GM19240 (cell line): ENCODE data around the gene DUOX1.

Experiments
- DNase-seq: peaks from one replicate; pipeline ENCODE4 v3.0.0; 2011; ENCODE audit warnings: low spot score; ENCODE audit not compliant: insufficient read length

Gene DUOX1

DNA sequence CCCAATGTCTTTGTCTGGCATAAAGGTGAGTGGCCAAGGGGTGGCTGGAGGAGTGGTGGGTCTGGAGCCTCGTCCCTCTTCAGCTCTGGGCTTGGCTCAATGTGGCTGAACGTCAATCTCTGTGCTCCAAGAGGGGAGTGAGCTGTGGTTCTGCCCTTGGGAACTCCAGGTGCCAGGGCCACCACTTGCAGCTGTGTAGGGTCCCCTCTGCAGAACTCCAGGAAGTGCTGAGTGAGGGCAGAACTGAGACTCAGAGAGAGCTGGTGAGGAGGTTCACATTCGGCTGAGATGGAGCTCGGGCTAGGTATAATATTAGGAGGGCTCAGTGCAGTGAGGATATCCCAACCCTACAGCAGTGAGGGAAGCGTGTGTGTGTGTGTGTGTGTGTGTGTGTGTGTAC is 11.6 kb downstream of the DUOX1 start:
- DNase-seq = no peak

GRCh38 chr15:45143056-45143455 is 13.3 kb downstream of the DUOX1 start:
- no peak for DNase-seq

DNA sequence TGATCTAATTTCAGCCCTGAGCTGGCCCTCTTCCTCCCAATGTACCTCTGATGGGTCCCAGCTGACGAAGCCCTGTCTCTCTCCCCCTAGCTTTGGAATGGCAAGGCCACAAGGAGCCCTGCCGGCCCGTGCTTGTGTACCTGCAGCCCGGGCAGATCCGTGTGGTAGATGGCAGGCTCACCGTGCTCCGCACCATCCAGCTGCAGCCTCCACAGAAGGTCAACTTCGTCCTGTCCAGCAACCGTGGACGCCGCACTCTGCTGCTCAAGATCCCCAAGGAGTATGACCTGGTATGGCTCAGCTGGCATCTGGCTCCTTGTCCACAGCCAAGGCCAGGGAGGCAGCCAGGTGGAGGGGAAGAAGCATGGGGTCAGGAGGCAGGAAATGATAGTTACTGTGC is 14.2 kb downstream of the DUOX1 start:
- DNase-seq = no peak

- DNase-seq = no peak
Observed at GRCh38 chr15:45144775-45145174, 15.0 kb downstream of the DUOX1 start.

GRCh38 chr15:45146405-45146804 is 16.6 kb downstream of the DUOX1 start:
- no peak for DNase-seq

- no peak for DNase-seq
Observed at GRCh38 chr15:45147606-45148005, 17.8 kb downstream of the DUOX1 start.

DNA sequence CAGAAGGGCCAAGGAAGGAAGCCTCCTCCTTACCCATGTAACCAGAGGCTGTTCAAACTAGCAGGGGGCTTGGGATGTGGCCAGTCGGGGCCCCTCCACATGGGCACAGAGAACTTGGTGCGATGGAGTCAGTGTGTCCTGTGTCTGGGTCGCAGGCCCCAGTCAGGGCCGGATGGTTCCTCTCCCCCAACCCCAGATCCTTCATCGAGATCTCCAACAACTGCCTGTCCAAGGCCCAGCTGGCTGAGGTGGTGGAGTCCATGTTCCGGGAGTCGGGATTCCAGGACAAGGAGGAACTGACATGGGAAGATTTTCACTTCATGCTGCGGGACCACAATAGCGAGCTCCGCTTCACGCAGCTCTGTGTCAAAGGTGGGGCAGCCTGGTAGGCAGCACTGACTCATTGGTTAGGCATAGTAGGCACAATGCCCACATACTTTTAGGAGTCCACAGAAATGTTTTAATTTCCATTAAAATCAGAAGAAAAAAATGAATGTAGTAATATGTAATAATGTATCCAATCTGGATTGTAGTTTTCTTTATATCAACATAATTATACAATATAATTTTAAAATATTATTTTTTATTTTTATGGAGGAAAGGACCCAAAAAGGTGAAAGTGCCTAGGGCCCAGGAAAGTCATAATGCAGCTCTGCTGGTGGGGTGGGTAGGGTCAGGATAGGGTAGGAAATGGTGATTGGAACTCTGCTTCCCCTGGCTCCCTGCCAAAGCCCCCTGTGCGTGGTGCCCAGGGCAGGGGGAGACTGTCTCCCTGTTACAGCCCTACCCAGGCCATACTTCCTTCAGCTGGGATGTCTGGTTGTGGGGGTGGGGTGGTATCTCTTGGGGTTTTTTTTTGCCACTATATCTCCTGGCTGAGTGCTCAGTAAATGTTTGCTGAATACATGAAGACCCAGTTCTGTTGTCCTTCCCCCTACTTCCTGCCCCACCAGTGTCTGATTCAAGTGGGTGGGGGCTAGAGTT is 18.6 kb downstream of the DUOX1 start:
- DNase-seq = no peak

DNA sequence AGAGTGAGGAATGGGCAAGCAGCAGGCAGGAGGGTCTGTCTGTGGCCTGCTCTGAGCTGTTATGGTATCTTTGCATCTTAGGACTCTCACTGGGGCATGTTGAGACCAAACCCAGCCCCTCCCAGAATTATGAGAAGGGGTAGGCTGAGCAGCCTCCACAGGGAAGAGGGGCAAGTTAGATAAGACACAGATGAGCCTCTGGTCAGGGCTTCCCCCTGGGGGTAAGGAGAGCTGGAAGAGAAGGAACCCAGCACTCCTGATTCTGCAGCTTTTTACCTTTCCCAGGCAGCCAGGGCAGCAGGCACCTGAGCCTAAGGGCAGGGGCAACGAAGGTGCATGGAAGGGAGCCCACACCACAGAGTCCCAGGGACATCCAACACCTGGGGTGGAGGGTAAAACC is 19.3 kb downstream of the DUOX1 start:
- DNase-seq = no peak

- no peak for DNase-seq
Observed at GRCh38 chr15:45150481-45150880, 20.7 kb downstream of the DUOX1 start.

GRCh38 chr15:45150997-45151396 is 21.2 kb downstream of the DUOX1 start:
- no peak for DNase-seq

DNA sequence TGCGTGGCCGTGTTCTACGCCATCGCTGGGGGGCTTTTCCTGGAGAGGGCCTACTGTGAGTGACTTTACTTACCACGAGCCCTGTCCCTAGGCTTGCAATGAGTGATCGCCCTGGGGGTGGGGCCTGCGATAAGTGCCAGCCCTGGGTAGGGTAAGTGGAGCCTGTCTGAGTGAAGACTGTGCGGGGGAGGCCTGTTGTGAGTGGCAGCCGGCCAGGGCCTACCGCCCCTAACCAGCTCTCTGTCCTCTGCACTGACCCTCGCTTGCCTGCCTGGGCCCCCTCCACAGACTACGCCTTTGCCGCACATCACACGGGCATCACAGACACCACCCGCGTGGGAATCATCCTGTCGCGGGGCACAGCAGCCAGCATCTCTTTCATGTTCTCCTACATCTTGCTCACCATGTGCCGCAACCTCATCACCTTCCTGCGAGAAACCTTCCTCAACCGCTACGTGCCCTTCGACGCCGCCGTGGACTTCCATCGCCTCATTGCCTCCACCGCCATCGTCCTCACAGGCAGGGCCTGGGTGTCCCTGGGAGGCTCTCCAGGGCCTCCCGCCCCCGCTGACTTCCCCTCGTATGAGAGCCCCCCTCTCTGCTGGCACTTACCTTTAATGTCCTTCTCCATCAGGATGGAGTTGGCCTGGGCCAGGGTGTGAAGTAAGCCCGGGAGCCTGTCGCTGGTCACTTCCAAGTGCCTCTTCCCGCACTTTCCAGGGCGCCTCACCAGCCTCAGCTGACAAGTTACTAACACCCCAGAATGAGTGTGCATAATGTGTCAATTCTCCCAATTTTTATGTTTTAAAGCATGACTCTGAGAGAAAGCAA is 22.4 kb downstream of the DUOX1 start:
- DNase-seq = no peak

- no peak for DNase-seq
Observed at GRCh38 chr15:45155739-45156138, 25.9 kb downstream of the DUOX1 start.

- DNase-seq = no peak
Observed at GRCh38 chr15:45156744-45157455, 27.1 kb downstream of the DUOX1 start.

GRCh38 chr15:45157974-45158373 is 28.2 kb downstream of the DUOX1 start:
- DNase-seq = no peak

DNA sequence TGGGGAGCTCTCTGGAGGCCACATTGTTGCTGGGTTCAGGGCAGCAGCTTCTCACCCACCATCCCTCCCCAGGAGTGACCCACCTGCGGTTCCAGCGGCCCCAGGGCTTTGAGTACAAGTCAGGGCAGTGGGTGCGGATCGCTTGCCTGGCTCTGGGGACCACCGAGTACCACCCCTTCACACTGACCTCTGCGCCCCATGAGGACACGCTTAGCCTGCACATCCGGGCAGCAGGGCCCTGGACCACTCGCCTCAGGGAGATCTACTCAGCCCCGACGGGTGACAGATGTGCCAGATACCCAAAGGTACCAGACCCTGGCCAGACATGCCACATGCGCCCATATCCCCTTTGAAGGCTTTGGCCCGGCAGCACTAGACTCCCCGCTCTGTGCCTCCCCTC is 31.9 kb downstream of the DUOX1 start:
- DNase-seq = no peak

DNA sequence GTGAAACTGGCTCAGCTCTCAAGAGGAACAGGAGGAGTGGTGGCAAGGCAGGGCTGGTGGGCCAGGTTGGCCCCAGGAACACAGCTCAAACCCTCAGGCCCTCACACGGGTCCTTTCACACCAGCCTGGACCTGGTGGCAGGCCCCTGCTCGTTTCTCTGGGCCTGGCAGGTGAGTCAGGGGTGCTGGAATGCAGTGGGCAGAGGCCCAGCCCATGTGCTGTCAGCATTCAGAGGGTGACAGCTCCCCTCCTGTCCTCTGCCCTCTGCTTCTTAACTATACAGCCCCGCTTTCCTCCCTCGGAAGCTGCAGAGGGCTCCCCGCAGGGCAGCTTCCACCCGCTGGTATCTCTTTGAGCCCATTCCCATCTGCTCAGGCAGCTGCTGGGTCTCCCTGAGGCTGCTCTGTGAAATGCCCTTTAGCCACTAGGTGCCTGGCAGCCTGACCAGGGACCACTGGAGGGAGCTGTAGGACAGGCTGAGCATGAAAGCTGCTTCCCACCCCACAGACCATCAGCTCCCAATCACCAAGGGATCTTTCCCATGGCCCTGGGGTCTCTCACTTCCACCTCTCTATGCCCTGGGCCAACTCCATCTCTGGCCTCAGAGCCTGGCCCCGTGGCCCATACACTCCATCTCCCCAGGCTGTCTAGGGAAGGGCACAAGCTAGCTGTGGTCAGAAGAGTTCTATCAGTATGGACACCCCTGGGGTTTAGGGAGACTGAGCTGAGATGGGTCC is 33.1 kb downstream of the DUOX1 start:
- DNase-seq = peak; percentile 85

- no peak for DNase-seq
Observed at GRCh38 chr15:45163508-45163856, 33.7 kb downstream of the DUOX1 start.

DNA sequence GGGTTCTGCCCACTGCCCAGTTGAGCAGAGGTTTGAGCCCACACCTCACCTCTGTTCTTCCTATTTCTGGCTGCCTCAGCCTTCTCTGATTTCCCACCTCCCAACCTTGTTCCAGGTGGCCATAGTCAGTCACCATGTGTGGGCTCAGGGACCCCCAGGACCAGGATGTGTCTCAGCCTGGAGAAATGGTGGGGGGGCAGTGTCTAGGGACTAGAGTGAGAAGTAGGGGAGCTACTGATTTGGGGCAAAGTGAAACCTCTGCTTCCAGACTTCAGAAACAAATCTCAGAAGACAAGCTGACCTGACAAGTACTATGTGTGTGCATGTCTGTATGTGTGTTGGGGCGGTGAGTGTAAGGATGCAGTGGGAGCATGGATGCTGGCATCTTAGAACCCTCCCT is 35.1 kb downstream of the DUOX1 start:
- no peak for DNase-seq

DNA sequence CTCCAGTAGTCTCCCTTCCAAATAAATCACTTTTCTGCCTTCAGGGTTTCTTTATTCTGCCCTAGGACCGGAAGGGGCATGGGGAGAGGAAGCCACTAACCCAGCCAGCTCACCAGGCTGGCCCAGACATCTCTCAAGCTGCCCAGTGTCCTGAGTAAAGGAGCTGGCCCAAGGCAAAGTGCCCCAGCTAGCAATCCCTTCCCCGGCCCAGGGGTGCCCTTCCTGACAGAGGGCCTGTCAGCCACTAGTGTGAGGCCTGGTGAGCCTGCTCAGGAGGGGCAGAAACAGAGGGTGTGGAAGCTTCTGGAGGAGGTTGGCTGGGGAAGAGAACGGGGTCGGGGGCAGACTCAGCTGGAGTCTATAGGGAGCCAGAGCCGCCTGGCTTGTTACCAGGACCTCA is 35.7 kb downstream of the DUOX1 start:
- no peak for DNase-seq

DNA sequence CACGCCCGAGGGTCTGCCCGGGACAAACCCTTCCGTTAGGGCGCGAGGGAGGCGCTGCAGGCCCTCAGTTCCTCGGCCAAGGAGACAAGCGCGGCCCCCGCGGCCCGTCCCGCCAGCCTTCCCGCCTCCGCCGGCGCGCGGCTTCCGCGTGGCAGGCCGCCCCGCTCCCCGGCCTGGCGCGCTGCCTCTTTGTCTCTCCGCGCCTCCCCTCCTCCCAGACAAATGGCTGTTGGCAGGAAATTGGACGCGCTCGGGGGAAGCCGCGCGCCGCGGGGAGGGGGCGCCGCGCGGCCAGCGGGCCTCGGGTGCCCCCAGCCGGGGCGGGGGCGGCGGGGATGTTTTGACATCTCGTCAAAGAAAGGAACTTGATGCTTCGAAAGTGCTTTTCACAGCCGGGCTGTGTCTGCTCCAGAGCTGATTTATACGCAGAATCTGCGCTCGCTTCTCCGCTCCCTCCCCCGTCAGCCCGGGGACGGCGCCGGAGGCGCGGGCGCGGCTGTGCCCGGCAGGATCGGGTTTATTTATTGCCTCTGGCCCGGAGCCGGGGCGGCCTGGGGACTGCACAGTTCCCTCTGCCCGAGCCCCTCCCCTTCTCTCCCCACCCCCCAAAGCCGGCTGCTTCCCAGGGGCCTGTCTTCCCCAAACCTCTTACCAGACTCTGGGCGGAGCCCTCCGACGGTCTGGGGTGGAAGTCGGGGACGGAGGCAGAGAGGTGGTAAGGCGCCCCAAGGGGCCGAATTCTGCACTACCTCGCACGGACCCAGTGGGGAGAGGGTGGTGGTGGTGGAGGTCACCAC is 37.2 kb downstream of the DUOX1 start:
- DNase-seq = peak; percentile 92
